CD4-positive, alpha-beta T cell treated with Interleukin-6 at 100 ng/mL for 8 hours (primary cell): Measurements from ENCODE around the gene TMEM86A.

Source experiments
- DNase-seq: peaks from one replicate; pipeline ENCODE4 v3.0.0-alpha.2; 2020; ENCODE audit warnings: mixed read lengths, low spot score

Gene TMEM86A

DNA sequence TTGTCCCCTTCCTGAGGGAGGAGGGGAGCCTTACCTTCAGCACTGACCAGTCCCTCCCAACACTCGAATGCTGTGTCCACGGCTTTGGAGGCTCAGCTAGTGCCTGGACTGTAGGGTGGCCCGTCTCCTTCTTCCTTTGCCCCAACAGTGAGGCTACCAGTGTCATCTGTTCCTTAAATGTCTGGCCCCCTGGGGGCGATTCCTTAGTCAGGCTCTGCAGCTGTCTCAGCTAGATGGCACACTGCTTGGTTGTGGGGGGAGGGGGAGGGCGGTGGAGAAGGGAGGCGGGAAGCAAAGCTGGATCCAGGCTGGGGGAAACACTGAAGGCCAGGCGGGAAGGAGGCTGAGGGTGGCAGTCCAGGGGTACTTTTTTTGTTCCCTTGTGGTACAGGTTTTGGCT is 27.5 kb downstream of the TMEM86A start, which contains the start of gene IGSF22:
TSS of gene IGSF22 (minus strand) at position 149 of the 400 bp plus-strand sequence. CDS start 1,952 bp downstream, outside the sequence.
- no peak for DNase-seq

DNA sequence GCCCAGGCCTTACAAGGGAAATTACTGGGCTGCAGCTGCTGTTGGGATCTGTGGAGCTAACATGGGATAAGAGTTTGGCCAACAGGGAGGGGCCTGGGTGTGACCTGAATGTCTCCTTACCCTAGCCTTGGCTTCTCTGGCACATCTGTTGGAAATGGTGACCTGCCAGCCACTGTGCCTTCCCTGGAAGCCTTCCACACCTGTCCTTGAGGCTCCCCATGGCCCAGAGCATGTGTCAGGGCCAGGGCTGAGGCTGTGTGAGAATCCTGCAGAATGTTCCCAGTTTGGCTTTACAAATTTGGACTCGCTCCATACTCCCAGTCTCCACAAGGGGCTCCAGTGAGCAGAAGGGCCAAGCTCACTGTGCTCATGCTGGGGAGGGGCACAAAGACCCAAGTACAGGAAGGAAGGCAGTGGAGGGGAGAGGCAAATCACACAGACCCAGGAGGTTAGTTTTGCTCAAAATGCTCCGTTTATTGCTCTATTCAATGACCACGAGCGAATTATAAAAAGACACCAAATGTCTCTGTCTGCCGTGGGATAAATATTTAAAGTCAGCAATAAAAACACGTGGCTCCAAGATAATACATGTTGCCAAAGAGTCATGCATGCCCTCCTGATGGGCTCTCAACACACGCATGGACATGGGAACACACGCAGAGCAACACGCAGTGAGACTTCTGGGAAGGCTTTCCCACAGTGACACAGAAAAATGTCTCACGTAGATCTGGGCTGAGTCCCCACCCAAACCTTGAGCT is 29.1 kb downstream of the TMEM86A start:
- peak; percentile 55 for DNase-seq

DNA sequence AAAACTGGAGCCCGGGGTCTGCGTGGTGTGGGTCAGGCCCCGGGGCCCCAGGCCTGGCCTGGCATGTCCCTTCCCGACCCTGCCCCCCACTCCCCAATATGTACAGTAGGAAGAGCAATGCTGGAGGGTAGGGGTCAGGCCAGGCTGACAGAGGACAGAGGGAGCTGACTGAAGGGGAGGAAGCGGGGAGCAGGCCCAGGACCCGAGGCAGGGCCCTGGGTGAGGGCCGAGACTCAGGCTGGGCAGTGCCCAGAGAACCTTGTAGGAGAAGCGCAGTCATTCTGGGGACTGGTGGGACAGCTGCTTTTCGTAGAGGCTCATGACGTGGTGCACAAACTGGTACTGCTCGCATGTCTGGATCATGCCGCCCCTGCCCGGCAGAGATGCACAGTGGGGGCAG is 30.1 kb downstream of the TMEM86A start:
- DNase-seq = no peak

DNA sequence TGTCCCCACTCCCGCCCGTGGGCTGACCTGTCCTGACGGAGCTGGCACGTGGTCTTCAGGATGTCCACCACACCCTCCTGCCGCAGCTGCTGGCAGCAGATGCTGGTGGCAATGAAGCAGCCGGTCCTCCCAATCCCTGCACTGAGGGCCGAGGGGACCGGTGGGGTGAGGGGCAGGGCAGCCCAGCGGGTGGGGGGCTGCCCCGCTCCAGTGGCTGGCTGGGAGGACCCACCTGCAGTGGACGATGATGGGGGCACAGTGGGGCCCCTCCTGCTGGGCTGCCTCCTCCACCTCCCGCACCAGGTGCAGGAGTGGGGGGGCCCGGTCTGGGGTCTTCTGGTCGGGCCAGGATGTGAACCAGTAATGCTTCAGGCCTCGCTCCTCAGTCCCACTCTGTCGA is 30.8 kb downstream of the TMEM86A start:
- DNase-seq = no peak

DNA sequence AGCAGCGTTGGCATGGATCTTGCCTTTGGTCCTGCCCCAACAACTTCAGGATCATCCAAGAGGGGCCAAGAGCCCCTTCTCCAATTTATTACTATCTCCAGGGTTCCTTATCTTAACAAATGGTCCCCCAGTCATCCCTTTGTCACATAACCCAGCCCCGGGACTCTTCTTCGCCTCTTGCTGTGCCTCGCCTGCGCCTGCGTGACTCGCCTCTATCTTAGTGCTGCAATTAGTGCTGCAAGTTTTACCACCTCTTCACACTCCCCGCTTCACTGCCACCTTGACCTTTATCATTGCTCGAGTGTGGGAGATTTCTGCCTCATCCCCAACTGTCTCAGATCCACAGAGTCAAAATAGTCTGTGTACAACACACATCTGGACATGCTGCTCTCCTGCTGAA is 31.4 kb downstream of the TMEM86A start:
- DNase-seq = no peak

DNA sequence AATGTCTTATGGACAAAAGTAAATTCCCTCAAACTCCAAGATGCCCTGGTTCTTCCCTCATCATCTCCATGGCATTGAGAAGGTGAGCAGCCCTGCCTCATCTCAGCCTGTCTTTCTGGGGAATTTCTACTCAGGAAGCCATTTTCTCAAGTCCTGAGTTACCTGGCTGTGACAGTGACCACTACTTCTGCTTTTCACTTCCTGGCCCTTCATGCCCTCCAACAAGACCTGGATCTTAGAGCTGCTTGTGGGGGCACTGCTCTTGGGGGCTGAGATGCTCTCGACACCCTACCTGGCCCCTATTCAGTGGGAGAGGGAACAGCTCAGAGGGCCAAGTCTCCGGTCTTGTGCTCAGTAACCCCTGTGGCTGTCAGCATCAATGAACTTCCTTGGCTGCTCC is 32.9 kb downstream of the TMEM86A start:
- no peak for DNase-seq

DNA sequence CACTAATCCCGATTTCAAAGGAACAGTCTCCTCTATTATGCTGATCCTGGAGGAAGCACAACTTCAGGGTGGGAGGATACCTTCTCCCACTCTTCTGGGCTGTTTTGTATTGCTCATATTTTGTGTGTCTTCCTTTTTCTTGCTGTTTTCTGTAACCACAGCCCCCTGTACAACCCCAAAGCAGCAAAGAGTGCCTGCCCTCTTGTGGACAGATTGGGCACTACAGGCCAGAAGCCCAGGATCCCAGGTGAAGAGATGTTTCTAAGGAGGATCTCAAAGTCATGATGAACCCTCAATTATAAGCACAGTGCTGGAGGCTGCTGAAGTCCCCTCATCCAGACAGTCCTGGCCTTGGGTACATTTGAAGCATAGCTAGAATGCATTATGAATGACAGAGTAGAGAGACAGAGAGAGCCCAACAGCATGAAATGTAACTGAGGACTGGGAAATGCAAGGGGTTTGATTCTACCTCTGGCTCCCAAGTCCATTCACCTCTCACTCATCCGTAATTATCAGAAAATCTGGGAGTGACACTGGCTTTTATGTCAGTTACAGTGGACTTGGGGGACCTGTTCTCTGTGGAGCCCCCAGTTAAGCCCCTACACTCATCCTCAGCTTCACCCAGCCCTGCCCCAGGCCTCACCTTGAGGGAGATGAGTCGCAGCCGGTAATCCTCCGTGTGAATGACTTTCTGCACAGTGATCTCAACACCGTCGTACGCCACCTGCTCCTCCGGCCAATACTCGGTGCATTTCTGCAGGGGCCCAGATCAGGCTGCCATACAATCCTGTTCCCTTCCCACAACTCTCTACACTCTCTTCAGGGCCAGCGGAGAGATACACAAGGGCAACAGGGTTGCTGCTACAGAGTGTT is 33.6 kb downstream of the TMEM86A start:
- DNase-seq = peak; percentile 56

DNA sequence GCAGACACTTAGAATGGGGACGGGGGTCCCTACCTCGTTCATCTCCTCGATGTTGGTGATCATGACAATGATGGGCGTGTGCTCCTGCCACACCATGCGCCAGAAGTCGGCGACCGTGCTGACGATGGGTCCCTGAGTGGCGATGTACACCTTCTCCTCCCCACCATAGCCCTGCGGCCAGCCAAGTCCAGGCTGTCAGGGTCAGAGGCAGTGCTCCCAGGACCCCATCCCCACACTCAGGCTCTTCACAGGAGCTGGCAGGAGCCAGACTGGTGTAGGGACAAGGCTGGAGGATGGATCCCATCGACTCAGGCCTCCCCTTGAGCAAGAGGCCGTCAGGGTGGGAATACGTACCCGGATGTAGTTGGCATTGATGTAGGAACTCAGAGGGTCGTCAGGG is 34.6 kb downstream of the TMEM86A start:
- no peak for DNase-seq

DNA sequence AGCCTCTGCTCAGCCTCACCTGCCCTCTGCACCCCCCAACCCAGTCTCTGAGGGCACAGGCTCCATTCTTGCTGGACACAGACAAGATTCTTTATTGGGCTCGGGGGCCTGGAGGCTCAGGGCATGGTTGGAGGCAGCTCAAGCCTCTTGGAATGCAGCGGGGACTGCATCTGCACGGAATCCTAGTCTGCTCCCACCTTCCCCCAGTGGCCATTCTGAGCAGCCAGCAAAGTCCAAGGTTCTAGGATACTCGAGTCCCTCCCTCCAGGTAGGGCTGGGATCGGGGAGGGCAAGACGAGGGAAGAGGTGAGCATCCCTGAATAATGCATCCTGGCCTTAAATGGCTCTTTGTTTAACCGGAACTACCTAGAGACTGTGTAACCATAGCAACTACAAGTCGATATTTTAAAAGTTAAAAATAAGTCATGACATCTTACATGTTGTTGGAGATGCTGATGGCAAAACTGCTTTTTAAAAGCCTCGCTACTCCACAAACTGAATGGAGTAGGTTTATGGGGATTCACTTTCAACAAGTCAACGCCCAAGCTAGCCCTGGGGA is 38.1 kb downstream of the TMEM86A start:
- no peak for DNase-seq

DNA sequence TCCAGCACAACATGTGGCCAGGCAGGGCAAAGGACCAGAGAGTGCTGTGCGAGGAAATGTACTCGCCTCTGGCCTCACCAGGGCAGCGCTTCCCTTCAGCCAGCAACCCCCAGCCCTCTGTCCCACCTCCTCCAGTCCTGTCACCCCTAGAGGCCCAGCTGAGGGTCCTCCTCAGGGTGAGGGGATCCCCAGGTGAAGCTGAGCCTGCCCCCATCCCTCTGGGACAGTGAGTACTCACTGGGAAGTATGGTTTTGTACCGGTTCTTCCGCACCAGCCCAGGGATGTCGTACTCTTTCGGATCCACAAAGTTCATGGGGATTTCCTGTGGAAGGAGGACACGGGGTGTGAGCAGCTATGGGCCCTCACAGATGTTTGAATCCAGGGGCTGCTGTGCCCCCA is 39.1 kb downstream of the TMEM86A start:
- DNase-seq = no peak

DNA sequence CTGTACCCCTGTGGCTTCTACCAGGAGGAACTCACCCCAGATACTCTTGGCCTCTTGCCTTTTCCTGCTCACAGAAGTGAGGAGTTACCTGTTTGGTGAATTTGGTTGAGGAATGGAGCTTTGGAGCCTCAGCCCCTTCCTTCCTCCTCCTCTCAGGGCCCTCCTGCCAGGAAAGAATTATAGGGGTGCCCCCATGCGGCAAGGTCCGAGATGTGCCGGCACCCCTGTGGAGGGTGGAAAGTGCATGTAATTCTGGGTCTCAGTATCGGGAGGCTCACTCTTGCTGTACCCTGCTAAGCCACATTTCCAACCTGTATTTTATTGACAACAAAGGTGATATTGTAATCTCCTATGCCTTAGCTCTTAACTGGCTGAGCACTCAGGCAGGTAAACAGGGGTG is 41.1 kb downstream of the TMEM86A start:
- DNase-seq = no peak

DNA sequence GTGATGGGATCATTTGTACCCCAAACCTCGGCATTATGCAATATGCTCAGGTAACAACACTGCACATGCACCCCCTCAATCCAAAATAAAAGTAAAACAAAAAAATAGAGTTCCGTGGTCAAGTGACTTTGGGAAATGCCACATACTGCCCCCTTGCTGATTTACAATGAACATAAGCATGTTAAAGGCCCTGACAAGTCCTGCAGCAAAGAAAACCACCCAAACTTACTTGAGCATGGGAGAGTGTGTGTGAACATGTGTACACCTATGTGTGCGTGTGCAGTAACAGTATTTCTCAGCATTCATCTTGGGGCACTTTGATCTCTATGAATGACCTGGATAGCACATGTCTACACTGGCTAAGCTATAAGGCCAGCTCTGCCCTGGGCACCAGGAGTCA is 43.2 kb downstream of the TMEM86A start:
- DNase-seq = no peak

DNA sequence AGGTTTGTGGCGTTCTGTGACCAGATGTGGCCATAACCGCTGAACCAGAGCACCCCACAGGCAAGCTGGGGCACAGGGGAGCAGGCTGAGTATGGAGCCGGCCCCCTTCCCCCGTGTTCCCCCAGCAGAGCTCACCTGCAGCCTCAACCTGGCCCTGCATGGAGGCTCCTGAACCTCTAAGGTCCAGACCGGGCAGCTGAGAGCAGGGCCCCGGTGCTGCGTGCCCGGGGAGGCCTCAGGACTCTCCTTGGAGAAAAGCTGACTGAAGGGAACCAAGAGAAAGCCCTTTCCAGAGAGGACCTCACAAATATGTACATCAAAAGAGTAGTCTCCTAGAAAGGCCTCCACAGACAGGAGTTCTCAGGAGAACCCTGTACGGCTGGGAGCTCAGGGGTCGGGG is 44.8 kb downstream of the TMEM86A start:
- DNase-seq = no peak

DNA sequence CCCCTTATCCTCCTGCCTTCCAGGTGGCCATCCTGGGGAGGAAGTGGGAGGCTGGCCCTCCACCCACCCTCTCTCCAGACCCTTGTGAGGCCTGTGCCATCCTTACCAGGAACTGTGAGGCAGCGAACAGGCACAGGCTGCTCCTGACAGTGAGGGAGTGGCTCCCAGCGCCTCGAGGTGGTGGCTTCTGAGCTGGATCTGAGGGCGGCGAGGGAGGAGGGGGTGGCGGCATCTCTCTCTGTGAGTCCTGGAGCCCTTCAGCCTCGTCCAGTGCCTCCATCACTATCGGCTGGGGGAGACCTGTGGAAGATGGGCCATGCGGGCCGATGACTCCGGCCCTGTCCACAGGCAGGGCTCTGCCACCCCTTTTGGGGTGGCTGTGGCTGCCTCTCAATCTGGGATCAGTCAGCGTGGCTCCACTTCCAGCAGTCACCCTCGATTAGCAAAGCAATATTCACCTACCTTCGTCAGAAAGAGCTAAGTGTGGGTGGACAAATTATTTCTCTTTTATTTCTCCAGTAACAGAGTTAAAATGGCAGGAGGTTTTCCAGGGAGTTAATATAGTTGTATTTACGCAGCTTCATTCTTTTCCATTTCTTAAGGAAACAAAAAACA is 45.4 kb downstream of the TMEM86A start:
- DNase-seq = no peak

DNA sequence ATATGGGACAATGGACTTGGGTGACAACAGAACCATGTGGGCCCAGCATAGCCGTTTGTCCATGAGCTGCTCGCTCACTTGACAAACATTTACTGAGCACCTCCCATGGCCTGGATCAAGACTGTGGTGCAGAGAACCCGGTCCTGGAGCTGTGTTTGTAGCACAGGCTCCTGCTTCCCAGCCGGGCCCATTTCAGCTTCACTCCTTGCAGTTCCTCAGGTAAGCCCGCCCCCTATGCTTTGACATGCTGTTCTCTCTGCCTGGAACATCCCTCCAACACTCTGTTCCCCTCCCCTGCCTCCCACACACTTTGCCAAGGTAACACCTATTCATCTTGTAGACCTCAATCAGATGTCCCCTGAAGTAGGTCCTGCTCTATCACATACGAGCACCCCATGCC is 46.7 kb downstream of the TMEM86A start:
- no peak for DNase-seq

DNA sequence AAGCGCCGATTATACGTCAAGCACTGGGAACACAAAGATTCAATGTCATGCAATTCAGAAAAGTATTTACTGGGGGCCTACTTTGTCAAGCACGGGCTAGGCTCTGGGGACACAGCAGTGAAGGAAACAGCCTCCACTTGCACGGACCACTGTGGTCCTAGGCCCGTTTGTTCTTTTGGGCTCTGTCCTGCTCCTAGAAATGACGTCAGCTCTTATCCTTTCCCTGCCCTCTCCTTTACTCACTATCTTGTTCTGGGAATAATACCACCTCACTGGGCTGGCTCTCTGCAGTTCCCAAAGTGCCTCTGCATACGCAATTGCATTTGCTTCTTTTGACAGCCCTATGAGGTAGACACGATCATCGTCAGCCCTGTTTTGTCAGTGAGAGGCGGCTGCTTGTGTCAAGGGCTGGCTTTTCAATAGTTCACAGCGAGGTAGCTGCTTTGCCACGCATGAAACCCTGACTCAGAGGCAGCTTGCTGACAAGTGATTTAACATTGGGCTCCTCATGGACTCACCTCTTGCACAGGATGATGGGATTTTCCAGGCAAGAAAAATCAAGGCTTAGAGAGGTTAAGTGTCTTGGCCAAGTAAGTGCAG is 50.3 kb downstream of the TMEM86A start:
- no peak for DNase-seq

DNA sequence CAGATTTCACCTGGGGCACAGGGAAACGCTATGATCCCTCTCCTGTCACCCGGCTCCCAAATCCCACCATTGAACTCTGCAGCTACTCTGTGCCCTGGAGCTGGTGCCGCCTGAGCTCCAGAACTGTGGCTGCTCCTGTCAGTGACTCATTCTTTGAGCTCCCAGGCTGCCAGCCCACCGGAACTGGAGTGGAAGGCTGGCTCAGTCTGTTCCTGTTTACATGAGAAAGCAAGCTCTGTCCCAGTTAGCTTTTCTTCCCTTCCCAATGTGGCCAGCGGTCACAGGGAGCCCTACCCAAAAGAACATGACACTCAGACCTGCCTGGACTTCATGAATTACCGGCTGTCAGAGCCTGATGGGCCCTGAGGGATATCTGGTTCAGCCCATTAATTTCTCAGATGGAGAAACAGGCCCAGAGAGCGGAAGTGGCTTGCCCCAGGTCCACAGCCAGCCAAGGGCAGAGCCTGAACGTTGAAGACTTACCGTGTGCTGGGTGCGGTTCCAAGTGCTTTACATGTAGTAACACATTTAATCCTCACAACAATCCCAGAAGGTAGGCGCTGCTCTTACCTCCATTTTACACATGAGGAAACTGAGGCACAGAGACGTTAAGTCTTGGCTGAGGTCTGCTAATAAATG is 51.2 kb downstream of the TMEM86A start:
- no peak for DNase-seq

DNA sequence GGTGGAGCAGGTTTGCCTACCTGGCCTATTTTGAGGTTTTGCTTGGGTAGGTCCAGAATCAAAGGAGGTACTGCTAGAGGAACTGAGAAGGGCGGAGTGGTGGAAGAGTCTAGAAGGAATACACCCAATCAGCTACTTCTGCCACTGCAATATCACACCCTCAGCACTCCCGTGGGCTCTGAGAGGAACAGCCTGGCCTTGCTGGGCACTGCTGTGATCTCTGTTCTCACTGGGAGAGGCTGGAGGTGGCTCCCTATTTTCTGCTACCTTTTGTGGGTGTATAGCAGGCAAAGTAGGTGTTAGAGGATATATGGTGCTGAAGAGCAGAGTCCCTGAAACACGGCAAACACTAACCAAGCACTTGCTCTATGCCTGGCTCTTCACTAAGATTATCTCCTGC is 52.4 kb downstream of the TMEM86A start:
- DNase-seq = no peak

DNA sequence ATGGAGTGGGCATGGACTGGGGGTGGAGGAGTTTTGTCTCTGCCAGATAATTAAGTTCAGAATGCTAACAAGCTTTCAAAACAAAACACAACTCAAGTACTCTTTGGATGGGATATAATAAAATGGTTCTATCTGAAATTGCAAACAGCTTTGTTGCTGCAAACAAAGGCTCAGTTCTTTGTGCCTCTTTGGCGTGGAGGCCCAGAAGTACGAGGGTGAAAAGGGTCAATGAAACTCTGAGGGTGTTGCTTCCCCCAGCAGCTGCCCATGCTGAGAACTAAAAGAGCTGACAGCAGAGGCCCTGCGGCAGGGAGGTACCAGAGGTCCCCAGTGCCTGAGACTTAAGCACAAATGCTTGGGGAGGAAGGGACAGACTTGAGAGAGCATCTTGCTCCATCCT is 53.9 kb downstream of the TMEM86A start:
- DNase-seq = no peak

DNA sequence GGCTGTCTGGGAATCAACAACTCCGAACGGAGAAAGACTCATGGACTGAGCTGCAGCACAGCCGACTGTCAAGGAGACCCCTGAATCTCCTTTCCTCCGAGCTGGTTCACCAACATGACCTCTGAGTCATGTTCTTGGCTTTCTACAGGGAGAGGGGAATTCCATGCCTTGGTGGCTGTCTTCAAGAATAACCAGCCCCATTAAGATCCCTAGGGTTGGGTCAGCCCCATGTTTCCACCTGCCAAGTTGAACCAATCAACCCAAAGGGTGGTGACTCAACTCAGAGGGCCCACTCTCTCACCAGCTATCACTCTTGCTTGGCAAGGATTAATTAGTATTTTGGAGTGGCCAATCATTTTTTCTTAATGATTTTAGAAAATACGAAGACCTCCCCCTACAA is 55.7 kb downstream of the TMEM86A start:
- no peak for DNase-seq
